Omental fat pad (tissue), 4 donors: ENCODE results near the gene MYO5C. TPM values are rescaled to one million over a fixed set of nuclear protein-coding genes. Genes with fewer than 3 reads are reported as not detected.
"Not testable (repeated sequence)": the region's sequence is repeated elsewhere in the genome, so short reads cannot be mapped to it uniquely, and the experiment has no call there.

Experiments used
- ATAC-seq: fragments of 150-250 bp; one replicate; pipeline ENCODE4 v1.9.1; 2016; ENCODE audit warnings: mild to moderate bottlenecking, moderate library complexity; ENCODE audit not compliant: low FRiP score
- DNase-seq: peaks from one replicate; pipeline ENCODE4 v3.0.0-alpha.2; 2019; ENCODE audit warnings: low spot score
- total RNA-seq, 4 donors: library from RNA; depleted of rRNA; stranded (reverse); fragments of >200 nt; gene quantifications; one replicate each; pipeline ENCODE4 v1.1.0, GENCODE V29; 2016
- TF ChIP-seq, protein P1 (sequence below), 3 donors: fragments of 450-650 bp; IDR thresholded peaks; one replicate each; pipeline ENCODE4 v1.5.1; 2016 to 2017; ENCODE audit warnings: antibody characterized with exemption in 3 of 3, mild to moderate bottlenecking in 3 of 3, moderate library complexity in 2 of 3

Gene MYO5C
- total RNA-seq, 4 donors from 2014 or later = 7.7 to 58.3 (median 15.5) TPM

DNA sequence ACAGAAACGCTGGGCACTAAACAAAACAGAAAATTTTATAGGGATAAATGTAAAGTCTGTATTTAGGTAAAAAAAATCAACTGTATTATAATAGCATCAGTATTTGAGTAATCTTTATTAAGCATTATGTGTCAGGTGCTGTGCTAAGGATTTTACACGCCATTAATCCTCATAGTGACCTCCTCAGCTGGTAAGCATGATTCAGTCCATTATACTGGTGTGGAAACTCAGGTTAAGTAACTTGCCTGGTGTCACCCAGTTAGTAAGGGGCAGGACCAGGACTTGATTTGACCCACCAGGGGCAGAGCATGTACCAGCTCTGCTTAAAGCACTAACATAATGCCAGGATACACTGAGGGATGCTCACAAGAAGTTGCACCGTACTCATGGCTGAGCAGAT lies 4.8 kb downstream of the MYO5C start:
- TF ChIP-seq, protein P1, sequence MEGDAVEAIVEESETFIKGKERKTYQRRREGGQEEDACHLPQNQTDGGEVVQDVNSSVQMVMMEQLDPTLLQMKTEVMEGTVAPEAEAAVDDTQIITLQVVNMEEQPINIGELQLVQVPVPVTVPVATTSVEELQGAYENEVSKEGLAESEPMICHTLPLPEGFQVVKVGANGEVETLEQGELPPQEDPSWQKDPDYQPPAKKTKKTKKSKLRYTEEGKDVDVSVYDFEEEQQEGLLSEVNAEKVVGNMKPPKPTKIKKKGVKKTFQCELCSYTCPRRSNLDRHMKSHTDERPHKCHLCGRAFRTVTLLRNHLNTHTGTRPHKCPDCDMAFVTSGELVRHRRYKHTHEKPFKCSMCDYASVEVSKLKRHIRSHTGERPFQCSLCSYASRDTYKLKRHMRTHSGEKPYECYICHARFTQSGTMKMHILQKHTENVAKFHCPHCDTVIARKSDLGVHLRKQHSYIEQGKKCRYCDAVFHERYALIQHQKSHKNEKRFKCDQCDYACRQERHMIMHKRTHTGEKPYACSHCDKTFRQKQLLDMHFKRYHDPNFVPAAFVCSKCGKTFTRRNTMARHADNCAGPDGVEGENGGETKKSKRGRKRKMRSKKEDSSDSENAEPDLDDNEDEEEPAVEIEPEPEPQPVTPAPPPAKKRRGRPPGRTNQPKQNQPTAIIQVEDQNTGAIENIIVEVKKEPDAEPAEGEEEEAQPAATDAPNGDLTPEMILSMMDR (IDR thresholded peaks at IDR 0.05) = no peak
- ATAC-seq (no peak), DNase-seq (no peak)

DNA sequence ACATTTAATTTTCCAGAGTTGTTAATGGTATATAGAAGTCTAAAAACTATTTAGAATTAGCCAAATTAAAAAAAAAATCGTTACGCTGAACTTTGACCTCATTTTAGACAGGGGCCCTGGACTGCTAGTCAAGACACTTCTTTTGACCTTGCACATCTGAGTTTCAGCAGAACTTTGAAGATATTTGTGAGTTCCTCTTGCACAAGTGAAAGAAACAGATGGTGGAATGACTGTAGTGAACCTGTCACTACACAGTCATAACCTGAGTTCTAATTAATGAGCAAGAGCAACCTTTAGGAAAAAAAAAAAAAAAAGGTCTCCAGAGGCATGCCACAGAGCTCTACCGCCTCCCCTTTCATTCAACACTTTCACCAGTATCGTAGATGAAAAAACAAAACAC lies 5.3 kb downstream of the MYO5C start:
- ATAC-seq = no peak
- no peak for DNase-seq
- TF ChIP-seq, protein P1 (IDR thresholded peaks at IDR 0.05) = no peak

DNA sequence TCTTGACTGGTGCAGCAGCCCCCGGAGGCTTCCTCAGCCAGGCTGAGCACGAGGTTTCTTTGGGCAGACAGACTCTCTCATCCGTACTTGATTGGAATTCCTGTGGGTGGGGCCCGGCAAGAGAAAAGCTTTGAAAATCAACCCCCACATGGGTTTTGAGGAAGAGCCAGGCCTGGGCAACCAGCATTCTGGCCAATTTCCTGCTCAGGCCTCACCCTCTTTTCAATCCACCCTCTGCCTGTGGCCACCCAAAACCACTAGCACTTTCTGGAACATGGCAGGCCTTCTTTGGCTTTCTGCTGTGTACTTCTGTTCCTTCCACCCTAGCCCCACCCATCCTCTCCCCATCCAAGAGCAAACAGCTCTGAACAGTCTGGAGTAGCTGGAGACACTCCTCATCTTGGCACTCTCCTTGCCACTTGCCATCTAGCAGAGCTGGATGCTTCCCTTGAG lies 5.9 kb downstream of the MYO5C start:
- DNase-seq (no peak), ATAC-seq (no peak)
- TF ChIP-seq, protein P1 (IDR thresholded peaks at IDR 0.05) = no peak

DNA sequence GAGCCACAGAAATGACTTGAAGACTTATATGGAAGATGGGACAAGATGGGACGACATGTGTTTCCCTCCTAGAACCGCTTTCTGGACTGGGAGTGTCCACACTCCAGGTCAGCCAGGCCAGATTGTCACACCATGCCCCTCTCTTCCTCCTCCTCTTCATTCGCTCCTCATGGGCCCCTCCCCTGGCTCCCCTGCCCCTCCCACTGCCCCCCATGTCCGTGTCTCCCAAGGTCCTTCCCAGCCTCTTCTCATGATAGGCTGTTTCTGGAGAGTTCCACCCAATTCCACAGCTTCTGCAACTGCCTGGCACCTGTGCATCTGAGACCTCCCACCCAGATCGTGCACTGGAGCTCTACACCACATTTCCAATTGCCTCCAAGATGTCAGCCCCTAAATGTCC lies 6.6 kb downstream of the MYO5C start:
- ATAC-seq (no peak), DNase-seq (no peak)
- TF ChIP-seq, protein P1 (IDR thresholded peaks at IDR 0.05) = no peak

DNA sequence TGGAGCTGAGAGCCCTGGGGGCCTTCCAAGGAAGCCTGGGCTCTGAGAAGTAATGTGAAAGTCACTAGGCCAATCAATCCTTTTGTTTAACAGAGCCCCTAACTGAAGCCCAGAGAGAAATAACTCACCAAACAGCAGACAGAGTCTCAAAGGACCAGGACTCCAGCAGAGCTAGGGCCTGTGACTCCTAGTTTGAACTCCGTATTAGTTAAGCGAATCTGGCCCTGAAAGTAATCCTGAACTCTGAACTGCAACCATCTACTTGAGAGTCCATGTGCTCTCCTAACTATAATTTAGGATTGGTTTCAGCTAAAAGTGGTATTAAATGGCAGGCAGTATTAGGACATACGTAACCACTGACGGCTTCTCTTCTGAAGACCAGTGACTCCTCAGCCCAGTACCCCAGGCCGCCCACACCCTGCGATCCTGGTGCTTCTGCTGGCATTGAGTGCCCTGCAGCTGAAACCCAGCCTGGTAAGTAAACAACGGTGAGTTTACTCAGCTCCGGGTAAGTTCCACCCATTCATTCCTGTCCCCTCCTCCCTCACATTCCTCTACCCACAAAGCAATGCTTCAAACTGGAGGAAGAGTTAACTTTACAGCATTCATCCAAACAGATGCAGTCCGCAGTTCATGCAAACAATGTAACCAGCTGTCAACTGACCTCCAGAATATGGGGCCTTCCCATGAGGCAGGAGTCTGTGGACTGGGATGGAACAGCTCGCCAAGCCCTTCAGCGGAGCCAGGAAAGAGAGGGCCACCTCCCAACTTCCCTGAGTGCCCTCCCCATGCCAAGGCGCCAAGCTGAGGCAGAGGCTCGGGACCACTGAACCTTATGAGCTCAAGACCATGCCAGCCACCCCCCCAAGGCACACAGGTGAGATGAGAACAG lies 7.3 kb downstream of the MYO5C start:
- ATAC-seq (no peak), DNase-seq (no peak)

DNA sequence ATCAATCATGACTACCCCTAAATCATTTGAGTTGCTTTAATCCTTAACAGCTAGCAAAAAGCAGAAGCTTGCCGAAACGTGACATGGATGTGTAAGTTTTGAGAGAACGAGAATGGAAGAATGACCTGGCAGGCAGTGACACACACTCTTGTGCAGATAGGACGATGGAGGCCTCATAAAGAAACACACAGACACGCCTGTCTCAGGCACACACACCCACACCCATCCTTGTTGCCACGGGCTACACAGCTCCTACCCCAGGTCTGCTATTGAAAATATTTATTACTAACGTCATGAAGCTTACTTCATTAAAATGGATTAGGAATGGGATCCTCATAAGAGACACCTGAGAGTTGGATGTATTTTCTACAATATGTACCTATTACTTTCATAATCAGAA lies 8.5 kb downstream of the MYO5C start:
- ATAC-seq (no peak), DNase-seq (no peak)
- TF ChIP-seq, protein P1 (IDR thresholded peaks at IDR 0.05) = no peak

More for the DNA sequence above, 7.3 kb downstream of the MYO5C start:
- TF ChIP-seq, protein P1 (IDR thresholded peaks at IDR 0.05) = no peak

DNA sequence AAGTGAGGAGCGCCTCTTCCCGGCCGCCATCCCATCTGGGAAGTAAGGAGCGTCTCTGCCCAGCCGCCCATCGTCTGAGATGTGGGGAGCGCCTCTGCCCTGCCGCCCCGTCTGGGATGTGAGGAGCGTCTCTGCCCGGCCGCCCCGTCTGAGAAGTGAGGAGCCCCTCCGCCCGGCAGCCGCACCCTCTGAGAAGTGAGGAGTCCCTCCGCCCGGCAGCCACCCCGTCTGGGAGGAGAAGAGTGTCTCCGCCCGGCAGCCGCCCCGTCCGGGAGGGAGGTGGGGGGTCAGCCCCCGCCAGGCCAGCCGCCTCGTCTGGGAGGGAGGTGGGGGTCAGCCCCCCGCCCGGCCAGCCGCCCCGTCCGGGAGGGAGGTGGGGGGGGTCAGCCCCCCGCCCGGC lies 9.7 kb downstream of the MYO5C start:
- ATAC-seq = not testable (repeated sequence)

More for the DNA sequence above, 9.7 kb downstream of the MYO5C start:
- DNase-seq = not testable (repeated sequence)
